ENCODE data around the gene SIGLEC12.

SIGLEC12 gene

GRCh38 chr19:51509823-51510660 is 8.4 kb upstream of the SIGLEC12 start:
- TF ChIP-seq CTCF (conservative IDR thresholded peaks at IDR 0.05; ENCODE audit: low read depth, low read length), result no peak
- DNase-seq (ENCODE audit: low read depth), result no peak
- no peak overlapping the region for H3K4me3 ChIP-seq (ENCODE audit: low read length)

- DNase-seq (ENCODE audit: low read depth), result no peak
- TF ChIP-seq CTCF (conservative IDR thresholded peaks at IDR 0.05; ENCODE audit: low read depth, low read length), result no peak
- H3K4me3 ChIP-seq (ENCODE audit: low read length), result no peak overlapping the region
These were observed 6.6 kb upstream of the SIGLEC12 start for GRCh38 chr19:51508059-51508733.

- no peak overlapping the region for H3K4me3 ChIP-seq (ENCODE audit: low read length)
- TF ChIP-seq CTCF (conservative IDR thresholded peaks at IDR 0.05; ENCODE audit: low read depth, low read length), result no peak
- no peak for DNase-seq (ENCODE audit: low read depth)
These were observed 6.0 kb upstream of the SIGLEC12 start for GRCh38 chr19:51507640-51508058.

- DNase-seq (ENCODE audit: low read depth), result no peak
- no peak overlapping the region for H3K4me3 ChIP-seq (ENCODE audit: low read length)
- no peak for TF ChIP-seq CTCF (conservative IDR thresholded peaks at IDR 0.05; ENCODE audit: low read depth, low read length)
These were observed 5.6 kb upstream of the SIGLEC12 start for GRCh38 chr19:51507192-51507591.

- no peak for DNase-seq (ENCODE audit: low read depth)
- TF ChIP-seq CTCF (conservative IDR thresholded peaks at IDR 0.05; ENCODE audit: low read depth, low read length), result no peak
- H3K4me3 ChIP-seq (ENCODE audit: low read length), result no peak overlapping the region
These were observed 4.3 kb upstream of the SIGLEC12 start for GRCh38 chr19:51505904-51506303.

- DNase-seq (ENCODE audit: low read depth), result no peak
- H3K4me3 ChIP-seq (ENCODE audit: low read length), result no peak overlapping the region
- TF ChIP-seq CTCF (conservative IDR thresholded peaks at IDR 0.05; ENCODE audit: low read depth, low read length), result no peak
These were observed 2.3 kb upstream of the SIGLEC12 start for GRCh38 chr19:51503896-51504295.
